Activated naive CD8-positive, alpha-beta T cell treated with anti-CD3 and anti-CD28 coated beads for 36 hours (primary cell): Measurements from ENCODE around the gene DDA1. TPM values are rescaled to one million over a fixed set of nuclear protein-coding genes. Genes with fewer than 3 reads are reported as not detected.
A peak's percentile ranks its signal among the peaks of the same experiment; 100 is the strongest.

Experiments used
- DNase-seq: peaks from one replicate; pipeline ENCODE4 v3.0.0; 2021
- H3K27ac Mint-ChIP-seq: one replicate; pipeline ENCODE4 v1.8.0; 2022; ENCODE audit warnings: mild to moderate bottlenecking, moderate library complexity, mixed read lengths
- H3K27me3 Mint-ChIP-seq: one replicate; pipeline ENCODE4 v1.8.0; 2022; ENCODE audit warnings: mild to moderate bottlenecking, mixed read lengths
- H3K36me3 Mint-ChIP-seq: one replicate; pipeline ENCODE4 v1.8.0; 2021; ENCODE audit warnings: mild to moderate bottlenecking, mixed read lengths
- H3K4me1 Mint-ChIP-seq: one replicate; pipeline ENCODE4 v1.8.0; 2021; ENCODE audit warnings: mixed read lengths
- H3K4me3 Mint-ChIP-seq: one replicate; pipeline ENCODE4 v1.8.0; 2022; ENCODE audit warnings: mild to moderate bottlenecking, moderate library complexity, mixed read lengths
- H3K9me3 Mint-ChIP-seq: one replicate; pipeline ENCODE4 v1.8.0; 2022; ENCODE audit warnings: mixed read lengths
- total RNA-seq, 2 experiments: library from RNA; stranded (reverse); gene quantifications; one replicate each; pipeline ENCODE4 v1.2.3, GENCODE V29; 2021

Gene DDA1
- total RNA-seq, 2 experiments from 2014 or later = 41.0 to 43.6 TPM

- no peak overlapping the region for H3K4me3 Mint-ChIP-seq
- peaks cover 3% of the 10 kb centered on the region for H3K36me3 Mint-ChIP-seq
- no peaks in the 10 kb centered on the region for H3K9me3 Mint-ChIP-seq
- DNase-seq = no peak
- no peaks in the 10 kb centered on the region for H3K27me3 Mint-ChIP-seq
- H3K4me1 Mint-ChIP-seq = peaks cover 24% of the 10 kb centered on the region
- no peak overlapping the region for H3K27ac Mint-ChIP-seq
These were observed 8.3 kb upstream of the DDA1 start for GRCh38 chr19:17300992-17301619.

DNA sequence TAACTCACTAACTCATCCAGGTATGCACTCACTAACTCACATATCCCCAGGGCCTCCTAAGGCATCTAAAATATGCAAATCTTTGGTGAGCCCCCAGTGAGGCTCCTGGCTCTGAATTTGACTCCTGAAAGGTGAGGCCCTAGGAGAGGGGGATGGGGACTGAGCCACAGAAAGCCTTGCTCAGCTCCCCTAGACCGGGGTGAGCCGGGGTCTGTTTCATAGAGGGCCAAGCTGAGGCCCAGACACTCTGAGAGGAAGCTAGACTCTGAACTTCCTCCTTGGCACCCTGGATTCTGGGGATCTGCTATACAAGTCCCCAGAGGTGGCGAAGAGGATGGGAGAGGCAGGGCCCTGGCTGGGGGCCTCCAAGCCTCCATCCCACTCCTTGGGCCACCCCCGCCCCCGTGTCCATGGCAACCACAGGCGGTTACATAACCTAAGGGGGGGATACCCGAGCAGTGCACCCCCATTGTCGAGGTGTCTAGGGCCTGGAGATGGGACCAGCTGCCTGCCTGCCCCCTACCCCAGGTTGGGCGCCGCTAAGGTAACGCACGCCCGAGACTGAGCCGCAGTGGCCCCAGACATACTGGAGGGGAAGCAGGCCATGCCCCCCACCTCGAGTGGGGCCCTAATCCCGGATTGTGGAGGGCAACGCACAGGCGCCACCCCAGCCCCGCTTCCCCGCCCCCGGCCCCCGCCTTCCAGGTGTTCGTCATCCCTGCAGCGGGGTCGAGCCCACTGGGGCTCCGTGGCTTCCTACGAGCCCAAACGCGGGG, 6.8 kb upstream of the DDA1 start:
- peak; percentile 21 for DNase-seq
- peaks cover 10% of the 10 kb centered on the region for H3K36me3 Mint-ChIP-seq
- no peaks in the 10 kb centered on the region for H3K9me3 Mint-ChIP-seq
- H3K4me3 Mint-ChIP-seq = peak overlapping the region; percentile 66
- no peaks in the 10 kb centered on the region for H3K27me3 Mint-ChIP-seq
- peaks cover 25% of the 10 kb centered on the region for H3K4me1 Mint-ChIP-seq
- H3K27ac Mint-ChIP-seq = no peak overlapping the region

DNA sequence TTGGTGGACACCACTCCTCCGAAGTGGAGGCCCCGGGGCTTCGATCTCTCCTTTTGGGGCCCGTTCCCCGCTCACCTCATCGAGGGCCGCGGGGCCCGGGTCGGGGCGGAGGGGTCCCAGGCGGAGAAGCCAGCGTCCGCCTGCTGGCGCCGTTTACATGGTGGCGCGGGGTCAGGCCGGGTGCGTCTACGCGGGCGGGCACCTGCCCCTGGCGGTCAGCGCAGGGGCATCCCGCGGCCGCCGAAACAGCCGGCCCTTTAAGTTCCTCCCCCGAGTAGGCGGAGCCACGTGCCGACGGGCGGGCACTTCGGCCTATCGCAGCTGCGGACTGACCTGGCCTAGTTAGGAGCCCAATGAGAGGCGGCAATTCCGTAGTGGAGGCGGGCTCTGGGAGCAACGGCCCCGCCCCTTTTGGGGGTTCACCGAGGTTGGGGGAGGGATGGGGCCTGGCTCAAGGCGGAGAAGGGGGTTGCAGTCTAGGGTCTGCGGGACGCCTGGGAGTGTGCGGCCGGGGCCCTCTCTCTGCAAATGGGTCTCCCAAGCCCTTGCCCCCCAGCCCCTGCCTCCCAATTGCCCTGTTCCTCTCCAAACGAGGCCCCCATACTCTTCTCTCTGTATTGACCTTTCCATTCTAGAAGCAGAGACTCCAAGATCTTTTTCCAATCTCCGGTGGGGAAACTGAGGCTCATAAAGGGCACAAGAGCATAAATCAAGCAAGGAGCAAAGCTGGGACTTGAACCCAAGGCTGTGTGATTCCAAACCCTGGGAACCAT, 6.0 kb upstream of the DDA1 start, which contains the start of gene ABHD8:
TSS of gene ABHD8 (minus strand) at position 259 of the 773 bp plus-strand sequence. CDS start 1,809 bp downstream, outside the sequence.
- peaks cover 30% of the 10 kb centered on the region for H3K4me1 Mint-ChIP-seq
- H3K27me3 Mint-ChIP-seq = no peaks in the 10 kb centered on the region
- peak within 1 kb of the TSS; percentile 8 for H3K27ac Mint-ChIP-seq
- peak; percentile 93 for DNase-seq
- no peaks in the 10 kb centered on the region for H3K9me3 Mint-ChIP-seq
- H3K36me3 Mint-ChIP-seq = peaks cover 13% of the 10 kb centered on the region
- H3K4me3 Mint-ChIP-seq = peak within 1 kb of the TSS; percentile 66

- H3K9me3 Mint-ChIP-seq = no peaks in the 10 kb centered on the region
- peak overlapping the region; percentile 66 for H3K4me3 Mint-ChIP-seq
- H3K4me1 Mint-ChIP-seq = peaks cover 30% of the 10 kb centered on the region
- H3K27ac Mint-ChIP-seq = peak overlapping the region; percentile 8
- peaks cover 13% of the 10 kb centered on the region for H3K36me3 Mint-ChIP-seq
- DNase-seq = no peak
- H3K27me3 Mint-ChIP-seq = no peaks in the 10 kb centered on the region
These were observed 5.5 kb upstream of the DDA1 start for GRCh38 chr19:17303940-17304267.

GRCh38 chr19:17304386-17305215, 4.8 kb upstream of the DDA1 start:
- Mint-ChIP-seq H3K27me3 (no peaks in the 10 kb centered on the region), H3K9me3 (no peaks in the 10 kb centered on the region), H3K36me3 (peaks cover 15% of the 10 kb centered on the region), H3K4me1 (peaks cover 33% of the 10 kb centered on the region), H3K4me3 (peak overlapping the region; percentile 91), H3K27ac (peak overlapping the region; percentile 91)
- DNase-seq = no peak

DNA sequence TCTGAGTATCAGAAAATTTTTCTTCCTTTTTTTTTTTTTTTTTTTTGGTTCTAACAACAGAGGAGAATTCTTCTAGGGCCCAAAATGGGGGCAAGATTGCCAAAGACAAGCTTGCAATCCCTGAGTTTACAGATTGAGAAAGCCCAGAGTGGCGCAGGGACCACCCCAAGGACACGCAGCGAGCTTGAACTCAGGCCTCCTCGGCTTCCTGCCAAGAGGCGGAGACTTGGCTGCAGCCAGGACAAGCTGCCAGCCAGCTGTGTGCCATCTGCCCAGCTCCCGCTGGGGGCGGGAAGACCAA, 4.2 kb upstream of the DDA1 start:
- Mint-ChIP-seq H3K36me3 (peaks cover 15% of the 10 kb centered on the region), H3K27me3 (no peaks in the 10 kb centered on the region), H3K4me3 (peak overlapping the region; percentile 91), H3K9me3 (no peaks in the 10 kb centered on the region), H3K4me1 (peaks cover 34% of the 10 kb centered on the region), H3K27ac (peak overlapping the region; percentile 91)
- no peak for DNase-seq

DNA sequence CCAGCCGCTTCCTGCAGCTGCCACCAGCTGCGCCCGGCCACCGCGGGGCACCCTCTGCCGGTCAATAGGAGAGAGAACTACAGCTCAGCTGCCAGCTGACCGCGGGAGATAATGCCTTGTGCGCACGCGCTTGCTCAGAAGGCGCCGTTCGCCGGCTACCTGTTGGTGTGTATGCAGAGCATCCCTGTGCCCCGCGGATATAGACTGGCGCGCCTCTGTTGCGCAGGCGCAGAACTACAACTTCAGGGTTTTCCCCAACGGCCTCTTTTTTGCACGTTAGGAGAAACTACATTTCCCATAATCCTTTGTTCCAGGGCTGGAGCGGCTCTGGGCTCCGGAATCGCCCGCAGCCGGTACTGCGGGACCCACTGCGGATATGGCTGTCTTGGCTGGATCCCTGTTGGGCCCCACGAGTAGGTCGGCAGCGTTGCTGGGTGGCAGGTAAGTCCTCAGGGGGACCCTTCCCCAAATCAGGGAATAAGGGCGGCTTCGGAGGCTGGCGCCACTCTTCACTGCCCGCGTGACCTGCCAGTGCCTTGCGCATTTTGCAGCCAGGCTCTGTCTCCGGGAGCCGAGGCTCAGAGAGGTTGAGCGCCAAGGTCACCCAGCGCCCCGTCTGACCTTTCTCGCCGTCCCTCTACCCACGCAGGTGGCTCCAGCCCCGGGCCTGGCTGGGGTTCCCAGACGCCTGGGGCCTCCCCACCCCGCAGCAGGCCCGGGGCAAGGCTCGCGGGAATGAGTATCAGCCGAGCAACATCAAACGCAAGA, 3.7 kb upstream of the DDA1 start, which contains the start of gene MRPL34:
TSS of gene MRPL34 (plus strand) at position 356 of the 768 bp plus-strand sequence. CDS start at position 377, 21 bp downstream.
- H3K27ac Mint-ChIP-seq = peak within 1 kb of the TSS; percentile 91
- H3K9me3 Mint-ChIP-seq = no peaks in the 10 kb centered on the region
- peak; percentile 95 for DNase-seq
- H3K36me3 Mint-ChIP-seq = peaks cover 16% of the 10 kb centered on the region
- peak within 1 kb of the TSS; percentile 91 for H3K4me3 Mint-ChIP-seq
- no peaks in the 10 kb centered on the region for H3K27me3 Mint-ChIP-seq
- peaks cover 39% of the 10 kb centered on the region for H3K4me1 Mint-ChIP-seq

DNA sequence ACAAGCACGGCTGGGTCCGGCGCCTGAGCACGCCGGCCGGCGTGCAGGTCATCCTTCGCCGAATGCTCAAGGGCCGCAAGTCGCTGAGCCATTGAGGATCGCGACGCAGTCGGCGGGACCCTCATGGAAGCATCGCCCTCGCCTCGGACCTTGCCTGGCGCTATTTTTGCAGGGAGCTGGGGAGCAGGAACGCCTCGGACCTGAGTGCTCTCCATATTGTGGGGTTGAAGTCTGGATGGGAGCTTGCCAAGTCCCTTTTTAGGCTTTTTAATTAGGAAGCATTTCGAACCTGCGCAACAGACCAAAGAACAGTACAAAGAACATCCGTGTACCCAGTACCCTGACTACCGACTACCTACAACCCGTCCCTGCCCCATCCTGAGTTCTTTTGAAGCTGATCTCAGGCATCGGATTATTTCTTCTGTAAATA, 3.1 kb upstream of the DDA1 start:
- Mint-ChIP-seq H3K4me3 (peak overlapping the region; percentile 91), H3K36me3 (peaks cover 18% of the 10 kb centered on the region), H3K4me1 (peaks cover 42% of the 10 kb centered on the region), H3K9me3 (no peaks in the 10 kb centered on the region), H3K27ac (peak overlapping the region; percentile 91), H3K27me3 (no peaks in the 10 kb centered on the region)
- DNase-seq = no peak

DNA sequence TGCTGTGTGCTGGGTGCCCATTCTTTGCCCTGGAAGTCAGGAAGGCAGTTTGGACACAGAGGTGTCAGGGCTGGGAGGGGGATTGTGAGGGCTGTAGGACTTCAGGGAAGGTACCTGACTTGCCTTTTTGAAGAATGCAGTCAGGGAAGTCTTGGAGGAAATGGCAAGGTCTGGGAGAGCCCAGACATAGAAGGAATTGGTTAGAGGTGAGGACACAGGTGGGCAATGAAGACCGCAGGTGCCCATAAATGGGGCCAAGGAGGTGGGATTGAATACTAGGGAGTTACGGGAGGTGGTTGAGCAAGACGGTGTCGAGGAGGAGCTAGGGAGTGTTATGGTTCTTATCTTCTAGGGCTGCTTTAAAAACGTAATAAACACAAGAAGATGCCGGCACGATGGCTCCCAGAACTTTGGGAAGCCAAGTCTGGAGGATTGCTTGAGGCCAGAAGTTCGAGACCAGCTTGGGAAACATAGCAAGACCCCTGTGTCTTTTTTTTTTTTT, 1.4 kb upstream of the DDA1 start:
- no peaks in the 10 kb centered on the region for H3K27me3 Mint-ChIP-seq
- H3K9me3 Mint-ChIP-seq = no peaks in the 10 kb centered on the region
- H3K27ac Mint-ChIP-seq = peak overlapping the region; percentile 40
- peaks cover 39% of the 10 kb centered on the region for H3K4me1 Mint-ChIP-seq
- peak overlapping the region; percentile 91 for H3K4me3 Mint-ChIP-seq
- no peak for DNase-seq
- H3K36me3 Mint-ChIP-seq = peaks cover 19% of the 10 kb centered on the region

DNA sequence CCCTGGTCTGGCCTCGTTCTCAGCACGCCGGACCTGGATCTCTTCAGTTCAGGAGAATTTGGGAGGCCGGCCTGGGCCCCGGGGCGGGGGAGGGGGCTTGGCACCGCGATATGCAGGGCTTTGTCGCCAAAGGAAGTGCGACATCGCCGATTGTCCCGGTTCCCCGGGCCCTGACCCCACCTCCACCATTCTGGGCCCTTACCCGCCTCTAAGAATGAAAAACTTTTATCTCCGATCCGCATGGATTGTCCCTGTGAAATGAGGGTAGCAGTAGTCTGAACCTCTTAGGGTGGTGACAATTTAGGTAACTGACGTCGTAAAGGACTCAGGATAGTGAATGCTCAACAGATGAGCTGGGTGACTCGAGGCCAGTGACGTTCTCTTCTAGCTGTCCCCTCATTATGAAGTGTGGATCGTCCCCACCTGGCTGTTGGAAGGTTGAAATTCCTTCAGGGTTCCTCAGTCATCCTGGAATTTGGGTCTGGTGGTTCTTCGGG, 650 bp downstream of the DDA1 start:
- no peaks in the 10 kb centered on the region for H3K9me3 Mint-ChIP-seq
- DNase-seq = peak; percentile 36
- H3K27ac Mint-ChIP-seq = peak overlapping the region; percentile 94
- peaks cover 19% of the 10 kb centered on the region for H3K36me3 Mint-ChIP-seq
- peak overlapping the region; percentile 98 for H3K4me3 Mint-ChIP-seq
- peaks cover 32% of the 10 kb centered on the region for H3K4me1 Mint-ChIP-seq
- H3K27me3 Mint-ChIP-seq = no peaks in the 10 kb centered on the region

GRCh38 chr19:17311455-17312188, 2.3 kb downstream of the DDA1 start:
- peaks cover 29% of the 10 kb centered on the region for H3K4me1 Mint-ChIP-seq
- peak overlapping the region; percentile 11 for H3K4me3 Mint-ChIP-seq
- peaks cover 24% of the 10 kb centered on the region for H3K36me3 Mint-ChIP-seq
- no peaks in the 10 kb centered on the region for H3K9me3 Mint-ChIP-seq
- peak overlapping the region; percentile 2 for H3K27ac Mint-ChIP-seq
- no peak for DNase-seq
- no peaks in the 10 kb centered on the region for H3K27me3 Mint-ChIP-seq

DNA sequence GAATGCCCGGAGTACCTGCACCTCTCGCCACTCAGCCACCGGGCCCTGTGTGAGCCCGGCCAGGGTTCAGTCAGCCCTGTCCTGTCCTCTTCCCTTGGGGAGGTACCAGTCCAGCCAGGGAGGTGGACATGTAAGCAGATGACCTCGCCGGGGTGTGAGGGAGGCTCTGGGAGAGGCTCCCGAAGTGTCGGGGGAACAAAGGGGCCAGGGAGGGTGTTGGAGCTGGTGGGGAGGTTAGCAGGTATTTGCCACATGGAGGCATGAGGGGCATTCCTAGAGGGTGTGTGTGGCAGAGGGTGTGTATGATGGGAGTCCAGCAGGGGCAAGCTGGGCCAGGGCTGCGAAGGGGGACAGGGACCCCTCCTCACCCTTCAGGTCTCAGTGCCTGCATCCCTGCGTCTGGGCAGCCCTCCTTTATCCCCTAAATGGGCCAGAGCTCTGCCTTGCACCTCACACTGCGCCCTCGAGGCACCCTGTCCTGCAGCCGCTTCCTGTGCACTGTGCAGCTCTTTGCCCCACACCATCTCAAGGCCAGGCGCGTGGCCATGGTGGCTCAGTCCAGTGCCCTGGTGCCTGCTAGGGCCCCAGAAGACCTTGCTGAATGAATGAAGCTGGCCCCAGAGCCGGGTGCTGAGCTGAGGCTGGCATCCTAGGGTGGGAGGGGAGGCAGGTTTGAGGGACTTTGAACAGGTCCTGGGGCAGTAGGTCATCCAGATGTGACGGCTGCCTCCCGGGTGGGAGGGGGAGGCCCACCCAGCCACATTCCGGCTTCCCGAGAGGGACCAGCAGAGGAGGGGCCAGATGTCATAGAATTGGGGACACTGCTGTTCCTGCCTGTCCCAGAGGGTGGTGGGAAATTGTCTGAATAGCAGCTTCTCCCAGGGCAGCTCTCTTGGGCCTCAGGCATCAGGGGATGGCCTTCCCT, 3.1 kb downstream of the DDA1 start:
- Mint-ChIP-seq H3K9me3 (no peaks in the 10 kb centered on the region), H3K4me3 (no peak overlapping the region), H3K27ac (no peak overlapping the region), H3K27me3 (no peaks in the 10 kb centered on the region), H3K4me1 (peaks cover 23% of the 10 kb centered on the region), H3K36me3 (peaks cover 18% of the 10 kb centered on the region)
- no peak for DNase-seq
